Measurements from ENCODE around the gene FAM228A. TPM values are rescaled to one million over a fixed set of nuclear protein-coding genes. Genes with fewer than 3 reads are reported as not detected.

FAM228A gene
- total RNA-seq, 1 experiment from 2014 or later, result not detected

GRCh38 chr2:24220554-24221291 lies 45.9 kb downstream of the FAM228A start:
- ChIA-PET CTCF (no interaction called here), POLR2A (ENCODE audit: unreplicated experiment) (no interaction called here)
- DNase-seq, result no peak

GRCh38 chr2:24221343-24222050 lies 46.6 kb downstream of the FAM228A start:
- no peaks in the 10 kb centered on the region for H4K20me1 ChIP-seq (ENCODE audit: low read length)
- ChIA-PET POLR2A (ENCODE audit: unreplicated experiment) (interaction anchor here (0.6 kb wide), 1 partner anchor 52 kb away, joined by 10 read pairs; no protein-coding TSS in a partner anchor), CTCF (no interaction called here)
- no peaks in the 10 kb centered on the region for H3K27me3 ChIP-seq (ENCODE audit: low read length)
- no peaks in the 10 kb centered on the region for H3F3A ChIP-seq (ENCODE audit: low read length, unreplicated experiment)
- H3K4me3 ChIP-seq (ENCODE audit: low read length), result no peak overlapping the region
- H3K79me2 ChIP-seq (ENCODE audit: low read length), result no peaks in the 10 kb centered on the region
- no peak overlapping the region for H2AFZ ChIP-seq (ENCODE audit: low read length)
- intact Hi-C loops (cut with micrococcal nuclease), result no loop called here
- TF ChIP-seq, protein P1, sequence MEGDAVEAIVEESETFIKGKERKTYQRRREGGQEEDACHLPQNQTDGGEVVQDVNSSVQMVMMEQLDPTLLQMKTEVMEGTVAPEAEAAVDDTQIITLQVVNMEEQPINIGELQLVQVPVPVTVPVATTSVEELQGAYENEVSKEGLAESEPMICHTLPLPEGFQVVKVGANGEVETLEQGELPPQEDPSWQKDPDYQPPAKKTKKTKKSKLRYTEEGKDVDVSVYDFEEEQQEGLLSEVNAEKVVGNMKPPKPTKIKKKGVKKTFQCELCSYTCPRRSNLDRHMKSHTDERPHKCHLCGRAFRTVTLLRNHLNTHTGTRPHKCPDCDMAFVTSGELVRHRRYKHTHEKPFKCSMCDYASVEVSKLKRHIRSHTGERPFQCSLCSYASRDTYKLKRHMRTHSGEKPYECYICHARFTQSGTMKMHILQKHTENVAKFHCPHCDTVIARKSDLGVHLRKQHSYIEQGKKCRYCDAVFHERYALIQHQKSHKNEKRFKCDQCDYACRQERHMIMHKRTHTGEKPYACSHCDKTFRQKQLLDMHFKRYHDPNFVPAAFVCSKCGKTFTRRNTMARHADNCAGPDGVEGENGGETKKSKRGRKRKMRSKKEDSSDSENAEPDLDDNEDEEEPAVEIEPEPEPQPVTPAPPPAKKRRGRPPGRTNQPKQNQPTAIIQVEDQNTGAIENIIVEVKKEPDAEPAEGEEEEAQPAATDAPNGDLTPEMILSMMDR (conservative IDR thresholded peaks at IDR 0.05; ENCODE audit: low read depth, low read length), result no peak
- TF ChIP-seq EZH2phosphoT487 (IDR thresholded peaks at IDR 0.05; ENCODE audit: borderline replicate concordance, low read length), result no peak
- TF ChIP-seq EZH2 (IDR thresholded peaks at IDR 0.05; ENCODE audit: low read length, unreplicated experiment), result no peak
- BruUV-seq (replicated peaks), result no TSS peak
- DNase-seq (no peak), ATAC-seq (no peak)
- H3K9me2 ChIP-seq (replicated peaks; ENCODE audit: low read length), result no peaks in the 10 kb centered on the region
- H3K36me3 ChIP-seq (ENCODE audit: low read depth, low read length), result no peaks in the 10 kb centered on the region
- no peak overlapping the region for H3K27ac ChIP-seq (ENCODE audit: low read length)
- no peaks in the 10 kb centered on the region for H3K4me1 ChIP-seq (ENCODE audit: insufficient read depth, low read length)
- no peak overlapping the region for H3K4me2 ChIP-seq (ENCODE audit: low read length)
- no peaks in the 10 kb centered on the region for H3K9me3 ChIP-seq (ENCODE audit: low read length)
- H3K9ac ChIP-seq (ENCODE audit: low read length), result no peak overlapping the region

More at GRCh38 chr2:24220554-24221291, 45.9 kb downstream of the FAM228A start:
- intact Hi-C loops (cut with micrococcal nuclease), result no loop called here
- TF ChIP-seq, protein P1 (conservative IDR thresholded peaks at IDR 0.05; ENCODE audit: low read depth, low read length), result no peak
- TF ChIP-seq EZH2 (IDR thresholded peaks at IDR 0.05; ENCODE audit: low read length, unreplicated experiment) (no peak), EZH2phosphoT487 (IDR thresholded peaks at IDR 0.05; ENCODE audit: borderline replicate concordance, low read length) (no peak)
- H3F3A ChIP-seq (ENCODE audit: low read length, unreplicated experiment), result no peaks in the 10 kb centered on the region
- H3K27me3 ChIP-seq (ENCODE audit: low read length), result no peaks in the 10 kb centered on the region
- H3K4me1 ChIP-seq (ENCODE audit: insufficient read depth, low read length), result no peaks in the 10 kb centered on the region
- H3K27ac ChIP-seq (ENCODE audit: low read length), result no peak overlapping the region
- H3K9me2 ChIP-seq (replicated peaks; ENCODE audit: low read length), result no peaks in the 10 kb centered on the region
- H3K9me3 ChIP-seq (ENCODE audit: low read length), result no peaks in the 10 kb centered on the region
- ATAC-seq, result no peak
- no peaks in the 10 kb centered on the region for H3K79me2 ChIP-seq (ENCODE audit: low read length)
- no peaks in the 10 kb centered on the region for H3K36me3 ChIP-seq (ENCODE audit: low read depth, low read length)
- no peak overlapping the region for H3K4me3 ChIP-seq (ENCODE audit: low read length)
- BruUV-seq (replicated peaks), result no TSS peak
- H4K20me1 ChIP-seq (ENCODE audit: low read length), result no peaks in the 10 kb centered on the region
- H3K4me2 ChIP-seq (ENCODE audit: low read length), result no peak overlapping the region
- no peak overlapping the region for H3K9ac ChIP-seq (ENCODE audit: low read length)
- H2AFZ ChIP-seq (ENCODE audit: low read length), result no peak overlapping the region

DNA sequence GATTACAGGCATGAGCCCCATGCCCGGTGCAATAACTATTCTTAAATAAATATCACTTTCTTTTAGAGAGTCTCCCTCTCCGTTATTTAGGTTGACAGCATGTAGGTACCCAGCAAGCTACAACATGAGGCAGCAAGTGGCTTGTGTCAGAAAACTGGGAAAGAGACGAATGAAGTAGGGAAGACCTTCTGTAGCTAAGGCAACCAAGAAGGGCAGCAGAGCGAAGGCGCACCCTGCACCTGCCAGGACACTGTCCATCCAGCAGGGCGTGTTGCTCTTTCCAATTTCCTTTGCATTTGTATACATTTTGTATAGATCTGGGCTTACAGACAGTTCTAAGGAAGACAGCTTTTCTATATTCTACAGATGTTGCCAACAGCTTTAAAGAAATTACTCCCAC lies 48.1 kb downstream of the FAM228A start:
- Histone ChIP-seq H2AFZ (ENCODE audit: low read length) (no peak overlapping the region), H3K27ac (ENCODE audit: low read length) (no peak overlapping the region), H3K79me2 (ENCODE audit: low read length) (no peaks in the 10 kb centered on the region), H3K36me3 (ENCODE audit: low read depth, low read length) (no peaks in the 10 kb centered on the region), H3F3A (ENCODE audit: low read length, unreplicated experiment) (no peaks in the 10 kb centered on the region), H4K20me1 (ENCODE audit: low read length) (no peaks in the 10 kb centered on the region), H3K4me3 (ENCODE audit: low read length) (no peak overlapping the region), H3K9me2 (replicated peaks; ENCODE audit: low read length) (no peaks in the 10 kb centered on the region), H3K4me1 (ENCODE audit: insufficient read depth, low read length) (no peaks in the 10 kb centered on the region), H3K27me3 (ENCODE audit: low read length) (no peaks in the 10 kb centered on the region), H3K4me2 (ENCODE audit: low read length) (no peak overlapping the region), H3K9ac (ENCODE audit: low read length) (no peak overlapping the region), H3K9me3 (ENCODE audit: low read length) (no peaks in the 10 kb centered on the region)
- no TSS peak for BruUV-seq (replicated peaks)
- ChIA-PET POLR2A (ENCODE audit: unreplicated experiment) (no interaction called here), CTCF (no interaction called here)
- TF ChIP-seq EZH2phosphoT487 (IDR thresholded peaks at IDR 0.05; ENCODE audit: borderline replicate concordance, low read length) (no peak), EZH2 (IDR thresholded peaks at IDR 0.05; ENCODE audit: low read length, unreplicated experiment) (no peak)
- TF ChIP-seq, protein P1 (conservative IDR thresholded peaks at IDR 0.05; ENCODE audit: low read depth, low read length), result no peak
- ATAC-seq (no peak), DNase-seq (no peak)
- intact Hi-C loops (cut with micrococcal nuclease), result no loop called here
